ENCODE results near the gene FHOD1. TPM values are rescaled to one million over a fixed set of nuclear protein-coding genes. Genes with fewer than 3 reads are reported as not detected.

Gene FHOD1
- total and polyA plus RNA-seq, 2 of the 13 experiments (the other 11 are each of a cell fraction or from before 2014, with no cell fraction given): 20.0 to 20.8 TPM

DNA sequence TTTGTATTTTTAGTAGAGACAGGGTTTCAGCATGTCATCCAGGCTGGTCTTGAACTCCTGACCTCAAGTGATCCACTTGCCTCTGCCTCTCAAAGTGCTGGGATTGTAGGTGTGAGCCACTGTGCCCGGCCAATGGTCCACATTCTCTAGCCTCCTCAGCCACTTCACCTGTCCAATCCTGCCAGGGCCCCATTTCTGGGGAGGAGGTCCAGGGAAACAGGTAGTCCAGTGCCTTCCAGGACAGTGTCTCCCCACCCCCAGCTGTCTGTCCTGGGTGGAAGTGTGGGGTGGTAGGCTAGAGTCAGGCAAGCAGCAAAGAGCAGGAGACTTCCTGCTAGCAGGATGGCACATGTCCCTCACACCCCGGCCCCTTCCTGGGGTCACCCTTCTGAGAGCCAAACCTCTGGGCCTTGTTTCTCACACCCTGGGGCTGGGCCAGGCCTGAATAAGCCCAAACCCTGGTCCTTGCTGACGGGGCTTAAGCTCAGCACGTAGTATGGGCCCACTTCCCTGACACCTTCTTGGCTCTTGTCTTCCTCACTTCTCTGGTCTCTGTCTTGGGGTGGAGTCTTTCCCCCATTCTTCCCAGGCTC is 5.0 kb downstream of the FHOD1 start:
- Histone ChIP-seq H3K27me3 (ENCODE audit: control insufficient read depth in 1 of 2, insufficient read depth in 2 of 2, low read length in 2 of 2) (no peaks in the 10 kb centered on the region), H3K36me3 (replicated peaks in 1 of 2; ENCODE audit: control insufficient read depth in 1 of 2, insufficient read depth in 2 of 2, low read length in 2 of 2) (peaks cover 18 to 27% of the 10 kb centered on the region in 2 experiments), H3K79me2 (ENCODE audit: insufficient read depth, low read length) (no peaks in the 10 kb centered on the region), H4K20me1 (ENCODE audit: insufficient read depth, low read length) (no peaks in the 10 kb centered on the region), H3K9me3 (ENCODE audit: low read length) (no peaks in the 10 kb centered on the region), H3K4me3 (replicated peaks in 1 of 3; ENCODE audit: insufficient read depth in 1 of 3, low read depth in 2 of 3, low read length in 3 of 3) (no peak overlapping the region), H3K27ac (ENCODE audit: extremely low read length, insufficient read depth, low read length) (no peak overlapping the region), H3K4me1 (ENCODE audit: insufficient read depth, low read length) (peaks cover 40% of the 10 kb centered on the region), H2AFZ (ENCODE audit: low read length) (no peak overlapping the region), H3K4me2 (ENCODE audit: low read depth, low read length) (no peak overlapping the region), H3K9ac (ENCODE audit: insufficient read depth, low read depth, low read length) (no peak overlapping the region)
- intact Hi-C loops (cut with micrococcal nuclease; ENCODE audit: unreplicated experiment) (no loop called here), in situ Hi-C loops (cut with HindIII; ENCODE audit: extremely low pct_ligation_motif_present, low pct_unique_long_range_greater_than_20kb) (no loop called here)
- POLR2A ChIA-PET: no interaction called here
- ATAC-seq: no peak
- no TSS peak for BruUV-seq (replicated peaks)
- no peak for DNase-seq (ENCODE audit: low spot score)
- 92% methylated on average over 3 of the region's 4 CpGs for WGBS (ENCODE audit: low lambda C conversion rate)
- no peak for TF ChIP-seq ZNF713 (CRISPR knock-in tag; IDR thresholded peaks at IDR 0.05)
- TF ChIP-seq, protein P1, sequence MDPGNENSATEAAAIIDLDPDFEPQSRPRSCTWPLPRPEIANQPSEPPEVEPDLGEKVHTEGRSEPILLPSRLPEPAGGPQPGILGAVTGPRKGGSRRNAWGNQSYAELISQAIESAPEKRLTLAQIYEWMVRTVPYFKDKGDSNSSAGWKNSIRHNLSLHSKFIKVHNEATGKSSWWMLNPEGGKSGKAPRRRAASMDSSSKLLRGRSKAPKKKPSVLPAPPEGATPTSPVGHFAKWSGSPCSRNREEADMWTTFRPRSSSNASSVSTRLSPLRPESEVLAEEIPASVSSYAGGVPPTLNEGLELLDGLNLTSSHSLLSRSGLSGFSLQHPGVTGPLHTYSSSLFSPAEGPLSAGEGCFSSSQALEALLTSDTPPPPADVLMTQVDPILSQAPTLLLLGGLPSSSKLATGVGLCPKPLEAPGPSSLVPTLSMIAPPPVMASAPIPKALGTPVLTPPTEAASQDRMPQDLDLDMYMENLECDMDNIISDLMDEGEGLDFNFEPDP (CRISPR knock-in tag; conservative IDR thresholded peaks at IDR 0.05): 0 out of 2 replicates have a peak, but pooled peaks have one; percentile 72
- FAIRE-seq: no peak
- CTCF ChIA-PET (ENCODE audit: low intra/inter-chr PET ratio, low total read pairs): no interaction called here

DNA sequence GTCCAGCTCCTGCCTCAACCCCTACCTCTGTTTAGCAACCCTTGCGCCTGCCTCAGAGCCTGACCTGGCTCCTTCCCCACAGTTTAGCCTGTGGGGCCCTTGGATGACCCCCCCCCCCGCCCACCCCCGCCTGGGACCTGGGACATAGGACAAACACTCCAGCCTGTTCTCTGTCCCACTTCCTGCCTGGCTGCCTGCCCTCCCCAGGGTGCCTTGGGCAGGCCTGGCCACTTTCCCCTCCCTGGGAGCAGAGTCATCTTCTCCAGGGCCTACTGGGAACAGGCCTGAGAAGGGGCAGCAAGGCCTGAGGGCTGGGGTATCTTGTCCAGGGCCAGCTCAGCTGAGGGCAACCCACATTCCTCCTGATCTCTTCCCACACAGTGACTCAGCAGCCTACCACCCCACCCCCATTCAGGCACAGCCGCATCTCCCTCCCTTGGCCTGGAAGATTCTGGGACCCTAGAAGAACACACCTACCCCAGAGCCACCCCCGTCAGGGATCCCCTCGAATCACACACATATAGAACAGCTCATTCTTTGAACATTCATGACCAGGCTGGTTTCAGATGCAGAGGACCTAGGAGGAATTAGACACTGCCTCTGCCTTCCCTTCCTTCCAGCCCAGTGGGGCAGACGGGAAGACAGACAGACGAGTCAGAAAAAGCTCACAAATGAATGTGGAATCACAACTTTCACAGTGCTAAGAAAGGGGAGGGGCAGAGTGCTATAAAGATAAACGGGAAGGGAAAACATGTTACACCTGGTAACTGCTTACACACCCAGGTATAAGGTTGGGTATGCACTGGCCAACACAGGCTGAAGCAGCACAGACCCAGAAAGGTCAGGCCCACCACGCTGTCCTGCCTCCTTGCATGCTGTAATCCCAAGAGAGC is 6.0 kb downstream of the FHOD1 start:
- ChIA-PET CTCF (ENCODE audit: low intra/inter-chr PET ratio, low total read pairs) (no interaction called here), POLR2A (no interaction called here)
- H3K9ac ChIP-seq (ENCODE audit: insufficient read depth, low read depth, low read length): peak overlapping the region; percentile 52; the same call in 1 of the 2 replicates
- H3K36me3 ChIP-seq (replicated peaks in 1 of 2; ENCODE audit: control insufficient read depth in 1 of 2, insufficient read depth in 2 of 2, low read length in 2 of 2): peaks cover 22 to 33% of the 10 kb centered on the region in 2 experiments
- peaks cover 40% of the 10 kb centered on the region for H3K4me1 ChIP-seq (ENCODE audit: insufficient read depth, low read length)
- H3K27ac ChIP-seq (ENCODE audit: extremely low read length, insufficient read depth, low read length): peak overlapping the region; percentile 34
- H3K9me3 ChIP-seq (ENCODE audit: low read length): no peaks in the 10 kb centered on the region
- WGBS (ENCODE audit: low lambda C conversion rate): 71% methylated on average over 10 of the region's 10 CpGs
- no peak overlapping the region for H3K4me3 ChIP-seq (replicated peaks in 1 of 3; ENCODE audit: insufficient read depth in 1 of 3, low read depth in 2 of 3, low read length in 3 of 3)
- intact Hi-C loops (cut with micrococcal nuclease; ENCODE audit: unreplicated experiment): no loop called here
- in situ Hi-C loops (cut with HindIII; ENCODE audit: extremely low pct_ligation_motif_present, low pct_unique_long_range_greater_than_20kb): no loop called here
- BruUV-seq (replicated peaks): no TSS peak
- DNase-seq (ENCODE audit: low spot score) (peak; percentile 32), ATAC-seq (peak; percentile 1; the same call in 2 of the 3 replicates), FAIRE-seq (no peak)
- no peak overlapping the region for H3K4me2 ChIP-seq (ENCODE audit: low read depth, low read length)
- no peak overlapping the region for H2AFZ ChIP-seq (ENCODE audit: low read length)
- no peaks in the 10 kb centered on the region for H4K20me1 ChIP-seq (ENCODE audit: insufficient read depth, low read length)
- H3K27me3 ChIP-seq (ENCODE audit: control insufficient read depth in 1 of 2, insufficient read depth in 2 of 2, low read length in 2 of 2): no peaks in the 10 kb centered on the region
- no peaks in the 10 kb centered on the region for H3K79me2 ChIP-seq (ENCODE audit: insufficient read depth, low read length)
- TF ChIP-seq, protein P2, sequence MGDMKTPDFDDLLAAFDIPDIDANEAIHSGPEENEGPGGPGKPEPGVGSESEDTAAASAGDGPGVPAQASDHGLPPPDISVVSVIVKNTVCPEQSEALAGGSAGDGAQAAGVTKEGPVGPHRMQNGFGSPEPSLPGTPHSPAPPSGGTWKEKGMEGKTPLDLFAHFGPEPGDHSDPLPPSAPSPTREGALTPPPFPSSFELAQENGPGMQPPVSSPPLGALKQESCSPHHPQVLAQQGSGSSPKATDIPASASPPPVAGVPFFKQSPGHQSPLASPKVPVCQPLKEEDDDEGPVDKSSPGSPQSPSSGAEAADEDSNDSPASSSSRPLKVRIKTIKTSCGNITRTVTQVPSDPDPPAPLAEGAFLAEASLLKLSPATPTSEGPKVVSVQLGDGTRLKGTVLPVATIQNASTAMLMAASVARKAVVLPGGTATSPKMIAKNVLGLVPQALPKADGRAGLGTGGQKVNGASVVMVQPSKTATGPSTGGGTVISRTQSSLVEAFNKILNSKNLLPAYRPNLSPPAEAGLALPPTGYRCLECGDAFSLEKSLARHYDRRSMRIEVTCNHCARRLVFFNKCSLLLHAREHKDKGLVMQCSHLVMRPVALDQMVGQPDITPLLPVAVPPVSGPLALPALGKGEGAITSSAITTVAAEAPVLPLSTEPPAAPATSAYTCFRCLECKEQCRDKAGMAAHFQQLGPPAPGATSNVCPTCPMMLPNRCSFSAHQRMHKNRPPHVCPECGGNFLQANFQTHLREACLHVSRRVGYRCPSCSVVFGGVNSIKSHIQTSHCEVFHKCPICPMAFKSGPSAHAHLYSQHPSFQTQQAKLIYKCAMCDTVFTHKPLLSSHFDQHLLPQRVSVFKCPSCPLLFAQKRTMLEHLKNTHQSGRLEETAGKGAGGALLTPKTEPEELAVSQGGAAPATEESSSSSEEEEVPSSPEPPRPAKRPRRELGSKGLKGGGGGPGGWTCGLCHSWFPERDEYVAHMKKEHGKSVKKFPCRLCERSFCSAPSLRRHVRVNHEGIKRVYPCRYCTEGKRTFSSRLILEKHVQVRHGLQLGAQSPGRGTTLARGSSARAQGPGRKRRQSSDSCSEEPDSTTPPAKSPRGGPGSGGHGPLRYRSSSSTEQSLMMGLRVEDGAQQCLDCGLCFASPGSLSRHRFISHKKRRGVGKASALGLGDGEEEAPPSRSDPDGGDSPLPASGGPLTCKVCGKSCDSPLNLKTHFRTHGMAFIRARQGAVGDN (CRISPR knock-in tag; IDR thresholded peaks at IDR 0.05): 0 out of 2 replicates have a peak, but pooled peaks have one; percentile 34
- TF ChIP-seq MLLT10 (CRISPR knock-in tag; IDR thresholded peaks at IDR 0.05) (no peak), FOSL2 (CRISPR knock-in tag; IDR thresholded peaks at IDR 0.05) (peak; percentile 71), TBL1XR1 (IDR thresholded peaks at IDR 0.05; ENCODE audit: borderline replicate concordance, low read length, partially characterized antibody) (no peak)
- TF ChIP-seq, protein P3, sequence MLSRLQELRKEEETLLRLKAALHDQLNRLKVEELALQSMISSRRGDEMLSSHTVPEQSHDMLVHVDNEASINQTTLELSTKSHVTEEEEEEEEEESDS (CRISPR knock-in tag; IDR thresholded peaks at IDR 0.05; ENCODE audit: borderline replicate concordance): no peak
- TF ChIP-seq, protein P4, sequence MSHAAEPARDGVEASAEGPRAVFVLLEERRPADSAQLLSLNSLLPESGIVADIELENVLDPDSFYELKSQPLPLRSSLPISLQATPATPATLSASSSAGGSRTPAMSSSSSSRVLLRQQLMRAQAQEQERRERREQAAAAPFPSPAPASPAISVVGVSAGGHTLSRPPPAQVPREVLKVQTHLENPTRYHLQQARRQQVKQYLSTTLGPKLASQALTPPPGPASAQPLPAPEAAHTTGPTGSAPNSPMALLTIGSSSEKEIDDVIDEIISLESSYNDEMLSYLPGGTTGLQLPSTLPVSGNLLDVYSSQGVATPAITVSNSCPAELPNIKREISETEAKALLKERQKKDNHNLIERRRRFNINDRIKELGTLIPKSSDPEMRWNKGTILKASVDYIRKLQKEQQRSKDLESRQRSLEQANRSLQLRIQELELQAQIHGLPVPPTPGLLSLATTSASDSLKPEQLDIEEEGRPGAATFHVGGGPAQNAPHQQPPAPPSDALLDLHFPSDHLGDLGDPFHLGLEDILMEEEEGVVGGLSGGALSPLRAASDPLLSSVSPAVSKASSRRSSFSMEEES (CRISPR knock-in tag; IDR thresholded peaks at IDR 0.05): no peak
